NCI-H2171 (cell line): ENCODE results near the gene ORC6.

ENCODE experiments used
- DNase-seq: peaks from one replicate; lab custom pipeline; 2025; lab: John Stamatoyannopoulos, UW

Gene ORC6

DNA sequence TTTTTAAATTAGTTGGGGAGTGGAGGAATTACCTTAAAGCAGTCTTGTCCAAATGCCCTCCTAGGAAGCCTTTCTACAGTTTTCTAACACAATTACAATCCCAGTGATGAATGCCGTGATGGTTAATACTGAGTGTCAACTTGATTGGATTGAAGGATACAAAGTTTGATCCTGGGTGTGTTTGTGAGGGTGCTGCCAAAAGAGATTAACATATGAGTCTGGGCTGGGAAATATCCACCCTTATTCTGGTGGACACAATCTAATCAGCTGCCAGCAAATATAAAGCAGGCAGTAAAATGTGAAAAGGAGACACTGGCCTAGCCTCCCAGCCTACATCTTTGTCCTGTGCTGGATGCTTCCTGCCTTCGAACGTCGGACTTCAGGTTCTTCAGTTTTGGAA, 12.2 kb downstream of the ORC6 start:
- DNase-seq, result no peak

DNA sequence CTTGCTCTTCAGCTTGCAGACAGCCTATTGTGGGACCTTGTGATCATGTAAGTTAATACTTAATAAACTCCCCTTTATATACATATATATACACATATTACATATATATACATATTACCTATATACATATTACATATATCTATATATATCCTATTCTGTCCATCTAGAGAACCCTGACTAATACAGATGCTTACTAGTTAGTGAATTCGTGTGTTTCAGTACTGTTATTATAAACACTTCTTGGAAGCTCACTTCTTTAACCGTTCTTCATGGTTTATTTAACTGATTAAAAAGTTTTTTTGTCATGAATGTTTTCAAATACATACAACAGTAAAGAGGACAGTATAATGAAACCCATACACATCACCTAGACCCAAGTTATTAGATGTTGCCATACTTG, 12.6 kb downstream of the ORC6 start:
- DNase-seq, result no peak

DNA sequence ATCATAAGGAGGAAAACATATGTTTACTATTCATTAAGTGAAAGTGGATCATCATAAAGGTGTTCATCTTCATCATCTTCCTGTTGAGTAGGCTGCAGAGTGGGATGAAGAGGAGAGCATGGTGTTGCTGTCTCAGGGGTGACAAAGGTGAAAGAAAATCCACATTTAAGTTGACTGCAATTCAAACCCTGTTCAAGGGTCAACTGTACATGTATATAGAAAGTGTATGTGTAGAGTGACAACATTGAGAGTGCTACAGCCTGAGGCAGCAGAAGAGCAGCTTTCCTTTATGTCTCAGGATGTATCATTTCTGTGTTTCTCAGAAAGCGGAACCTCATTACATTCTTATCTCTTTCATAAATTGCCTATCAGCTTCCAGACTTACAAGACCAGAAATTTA, 17.2 kb downstream of the ORC6 start:
- DNase-seq, result no peak

GRCh38 chr16:46709469-46710005, 20.1 kb downstream of the ORC6 start:
- no peak for DNase-seq

GRCh38 chr16:46711106-46712058, 21.9 kb downstream of the ORC6 start:
- DNase-seq, result no peak

- DNase-seq, result no peak
Observed at GRCh38 chr16:46712911-46713310, 23.5 kb downstream of the ORC6 start.

GRCh38 chr16:46713634-46714033, 24.2 kb downstream of the ORC6 start:
- DNase-seq, result no peak

DNA sequence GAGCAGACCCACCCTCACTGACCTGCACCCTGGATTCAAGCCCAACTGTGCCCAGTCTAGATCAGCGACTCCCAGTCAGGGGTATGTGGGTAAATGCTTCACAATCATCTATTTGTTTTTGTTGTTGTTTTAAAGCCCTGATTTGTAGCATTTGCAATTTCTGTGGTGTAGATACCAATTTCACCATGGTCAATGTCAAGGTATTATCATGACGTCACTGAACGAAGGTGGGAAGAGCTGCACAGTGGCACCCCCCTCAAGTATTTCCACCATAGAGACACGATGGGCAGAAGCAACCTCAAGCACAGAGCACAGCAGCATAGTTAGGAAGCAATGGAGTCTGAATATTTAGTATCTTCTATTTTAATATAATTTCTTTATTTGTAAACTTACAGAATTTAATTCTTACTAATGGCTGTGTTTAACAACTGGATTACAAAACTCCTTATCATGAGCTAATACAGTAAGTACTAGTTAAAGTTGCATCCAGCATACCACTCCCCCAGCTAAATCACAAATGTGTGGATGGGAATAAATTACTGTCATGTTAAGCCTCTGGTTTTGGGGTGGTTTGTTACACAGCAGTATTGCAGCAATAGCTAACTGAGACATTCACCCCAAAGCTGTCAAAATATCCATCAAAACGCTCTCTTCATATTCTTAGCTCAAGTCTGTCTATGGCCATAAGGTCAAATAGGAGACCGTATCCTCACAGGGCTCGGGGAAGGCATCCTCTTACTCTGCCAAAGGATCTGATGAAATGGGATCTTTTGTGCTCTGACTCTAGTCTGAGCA, 25.5 kb downstream of the ORC6 start:
- DNase-seq, result no peak

DNA sequence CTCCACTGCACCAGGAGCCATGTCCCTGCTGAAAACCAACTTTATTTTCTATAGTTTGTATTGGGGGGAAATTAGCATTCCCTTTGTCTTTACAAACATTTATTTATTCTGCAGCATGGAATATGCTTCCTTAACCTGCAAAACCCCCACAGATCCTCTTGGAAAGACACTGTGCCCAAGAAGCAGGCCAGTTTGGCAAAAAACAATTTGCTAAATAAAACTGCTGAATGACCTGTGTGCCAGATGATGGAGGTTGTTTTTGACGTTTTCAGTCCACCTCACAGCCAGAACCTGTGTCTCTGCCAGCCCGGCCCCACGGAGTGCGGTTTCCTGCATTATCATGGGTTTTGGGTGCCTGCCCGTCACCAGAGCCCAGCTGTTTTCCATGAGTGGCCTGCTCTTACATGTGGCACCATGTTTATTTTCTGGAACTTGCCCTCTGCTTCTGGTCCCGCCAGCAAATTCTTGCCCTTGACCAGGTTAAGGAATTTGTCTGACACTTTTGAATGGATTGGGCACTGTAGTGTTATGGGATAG, 26.4 kb downstream of the ORC6 start:
- DNase-seq, result no peak

DNA sequence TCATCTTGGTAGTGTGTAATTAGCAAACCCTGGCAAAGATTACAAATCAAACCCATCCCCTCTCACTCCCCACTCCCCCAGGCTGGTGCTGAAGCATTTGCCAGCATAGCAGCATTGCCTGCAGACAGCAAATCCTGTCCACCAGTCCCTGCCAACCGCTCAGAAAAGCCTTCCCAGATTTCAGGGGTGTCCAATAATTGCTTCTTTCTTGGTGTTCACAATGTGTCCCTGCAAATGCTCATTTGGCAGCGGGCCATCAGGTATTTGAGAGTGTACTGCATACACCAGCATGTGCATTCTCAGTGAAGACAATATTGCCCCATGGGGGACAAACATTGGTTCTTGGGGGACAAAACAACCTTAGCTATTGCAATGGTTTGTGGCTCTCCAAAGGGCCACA, 28.2 kb downstream of the ORC6 start:
- peak; percentile 22 for DNase-seq

DNA sequence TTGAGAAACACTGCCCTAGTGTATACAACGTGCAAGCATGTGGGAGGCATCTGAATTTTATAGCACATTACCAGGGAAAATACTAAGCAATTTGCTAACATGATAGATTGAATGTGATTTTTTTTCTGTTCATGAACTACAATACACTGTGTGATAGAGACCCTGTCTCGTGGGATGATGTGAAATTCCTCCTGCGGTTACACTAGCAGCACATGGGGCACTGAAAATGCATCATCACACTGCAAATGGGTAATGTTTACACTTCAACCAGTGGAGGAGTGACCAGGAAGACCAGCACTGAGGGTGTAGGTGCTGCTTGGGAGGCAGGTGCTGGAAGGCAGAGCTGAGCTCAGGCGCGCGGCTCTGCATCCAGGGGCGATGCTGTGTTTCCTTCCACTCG, 28.8 kb downstream of the ORC6 start:
- DNase-seq, result no peak

DNA sequence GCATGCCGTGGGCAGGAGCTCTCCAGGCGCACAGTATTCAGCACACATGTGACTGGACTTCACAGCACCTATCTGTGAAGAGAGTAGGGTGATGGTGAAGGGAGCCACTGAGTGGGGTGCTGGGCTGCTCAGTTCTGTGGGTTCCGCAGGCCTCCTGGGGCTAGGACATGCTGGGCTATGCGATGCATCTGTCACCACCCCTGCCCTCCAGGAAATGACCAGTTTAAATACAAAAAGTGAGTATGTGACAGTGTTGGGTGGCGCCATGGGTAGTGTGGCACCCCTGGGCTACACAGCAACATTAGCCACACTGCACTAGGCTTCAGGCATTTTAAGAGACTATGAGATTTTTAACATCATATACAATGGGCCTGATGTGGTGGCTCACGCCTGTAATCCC, 30.1 kb downstream of the ORC6 start:
- DNase-seq, result no peak

DNA sequence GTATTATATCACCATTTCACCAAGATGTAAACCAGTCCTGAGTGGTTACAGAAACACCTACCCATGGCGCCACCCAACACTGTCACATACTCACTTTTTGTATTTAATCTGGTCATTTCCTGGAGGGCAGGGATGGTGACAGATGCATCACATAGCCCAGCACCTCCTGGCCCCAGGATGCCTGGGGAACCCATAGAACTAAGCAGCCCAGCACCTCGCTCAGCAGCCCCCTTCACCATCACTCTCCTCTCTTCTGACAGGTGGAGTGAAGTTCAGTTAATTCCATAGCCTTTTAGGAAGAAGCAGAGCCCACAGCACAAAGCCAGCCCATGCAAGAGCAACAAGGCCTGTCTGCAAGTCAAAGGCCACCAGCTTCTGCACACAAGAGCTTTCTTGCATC, 31.2 kb downstream of the ORC6 start:
- no peak for DNase-seq

GRCh38 chr16:46721885-46722284, 32.4 kb downstream of the ORC6 start:
- no peak for DNase-seq

- no peak for DNase-seq
Observed at GRCh38 chr16:46727184-46727583, 37.7 kb downstream of the ORC6 start.

- DNase-seq, result no peak
Observed at GRCh38 chr16:46727630-46728029, 38.2 kb downstream of the ORC6 start.

GRCh38 chr16:46728806-46729205, 39.3 kb downstream of the ORC6 start:
- no peak for DNase-seq

DNA sequence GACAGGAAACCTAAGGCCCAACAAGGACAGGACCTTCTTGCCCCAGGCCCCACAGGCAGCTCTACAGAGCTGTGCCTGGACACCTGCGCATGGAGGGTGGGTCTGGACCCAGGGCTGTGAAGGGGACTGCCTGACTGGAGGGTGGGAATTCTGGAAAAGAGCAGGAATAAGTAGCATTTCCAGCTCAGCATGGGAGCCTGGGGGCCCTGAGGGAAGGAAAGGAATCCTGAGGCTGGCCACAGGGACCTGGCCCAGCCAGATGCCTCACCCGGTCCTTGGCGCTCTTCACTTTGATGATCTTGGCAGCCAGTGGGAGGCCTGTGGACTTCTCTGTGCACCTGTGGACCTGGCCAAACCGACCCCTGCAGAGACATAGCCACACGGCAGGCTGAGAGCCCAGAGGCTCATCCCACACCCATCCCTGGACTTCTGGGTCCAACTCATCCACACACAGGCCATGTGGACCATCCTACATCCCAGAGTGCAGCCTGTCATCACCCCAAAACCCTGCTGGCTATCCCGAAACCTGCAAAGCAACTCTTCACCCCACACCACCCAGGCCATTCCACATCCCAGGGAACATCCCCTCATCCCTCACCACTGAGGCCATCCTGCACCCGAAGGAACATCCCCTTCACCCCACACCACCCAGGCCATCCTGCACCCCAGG, 40.0 kb downstream of the ORC6 start:
- no peak for DNase-seq

- DNase-seq, result no peak
Observed at GRCh38 chr16:46730126-46730525, 40.7 kb downstream of the ORC6 start.

GRCh38 chr16:46730801-46731690, 41.6 kb downstream of the ORC6 start:
- DNase-seq, result no peak
